GM13977 (cell line): ENCODE measurements around the gene PXDN.

Source experiments
- DNase-seq: peaks from one replicate; pipeline ENCODE4 v3.0.0; 2012; ENCODE audit warnings: low spot score
- CTCF ChIP-seq: IDR thresholded peaks from 2 replicates; pipeline ENCODE4 v1.5.1; 2012; ENCODE audit warnings: mild to moderate bottlenecking, control low read depth; ENCODE audit not compliant: insufficient read depth; ENCODE audit errors: extremely low read depth, missing control alignments
- in situ Hi-C: fragments of 300-500 bp; cut with MboI; formaldehyde crosslinking; loops from one replicate; pipeline ENCODE4 v1.12.0; 2022; ENCODE audit warnings: low sequenced_read_pairs, low pct_unique_long_range_greater_than_20kb, mixed read lengths, inconsistent platforms; ENCODE audit not compliant: unreplicated experiment

Gene PXDN

DNA sequence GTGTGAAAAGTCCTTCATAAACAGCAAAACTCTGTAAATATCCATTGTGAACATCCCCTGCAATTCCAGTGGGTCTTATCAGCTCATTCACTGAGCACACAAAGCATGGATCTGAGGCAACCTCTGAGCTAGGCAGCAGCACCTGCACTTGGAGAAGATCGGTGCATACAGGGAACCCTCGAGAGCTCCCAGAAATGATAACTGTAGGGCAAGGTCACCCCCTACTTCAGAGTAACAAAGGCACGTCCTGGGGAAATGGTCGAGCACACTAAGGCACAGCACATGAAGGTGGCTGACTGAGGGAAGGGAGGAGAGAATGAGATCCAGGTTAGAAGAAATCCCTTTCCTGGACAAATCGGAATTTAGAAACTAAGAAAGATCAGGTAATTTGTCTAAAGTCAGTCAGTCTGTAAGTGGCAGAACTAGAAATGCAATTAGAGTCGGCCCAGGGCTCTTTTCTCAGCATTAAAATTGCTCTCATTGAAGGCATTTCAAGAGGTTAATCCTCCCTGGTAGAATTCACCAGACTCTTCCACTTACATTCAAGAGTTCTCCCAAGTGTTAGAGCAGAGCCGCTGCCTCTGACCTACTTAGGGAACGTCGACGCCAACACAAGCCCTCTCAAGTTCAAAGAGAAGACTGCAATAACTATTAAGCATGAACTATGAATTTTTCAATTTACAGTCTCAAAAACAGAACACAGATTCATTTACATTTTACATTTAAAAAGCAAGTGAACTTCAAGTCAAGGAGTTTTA lies 45.9 kb downstream of the PXDN start:
- DNase-seq, result no peak
- no peak for TF ChIP-seq CTCF
- in situ Hi-C loops, result no loop called here

DNA sequence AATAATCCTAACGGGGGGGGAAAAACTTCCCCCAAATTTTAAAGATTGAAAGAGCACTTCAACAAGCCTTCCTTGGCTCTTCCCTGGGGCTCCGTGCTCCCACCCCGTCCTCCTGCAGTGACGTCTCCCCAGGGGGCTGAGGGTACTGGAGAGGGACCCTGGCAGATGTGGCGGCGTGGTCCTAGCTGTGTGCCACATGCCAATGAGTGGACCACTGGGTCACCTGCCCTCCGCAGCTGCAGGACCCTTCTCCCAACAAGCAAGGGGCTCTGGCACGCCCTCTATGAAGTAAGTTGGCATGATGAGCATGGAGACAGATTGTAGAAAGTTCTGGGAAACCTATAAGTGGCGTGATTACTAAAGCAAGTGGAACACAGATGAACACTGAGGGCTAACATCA lies 46.7 kb downstream of the PXDN start:
- DNase-seq, result no peak
- in situ Hi-C loops, result no loop called here
- TF ChIP-seq CTCF, result no peak

DNA sequence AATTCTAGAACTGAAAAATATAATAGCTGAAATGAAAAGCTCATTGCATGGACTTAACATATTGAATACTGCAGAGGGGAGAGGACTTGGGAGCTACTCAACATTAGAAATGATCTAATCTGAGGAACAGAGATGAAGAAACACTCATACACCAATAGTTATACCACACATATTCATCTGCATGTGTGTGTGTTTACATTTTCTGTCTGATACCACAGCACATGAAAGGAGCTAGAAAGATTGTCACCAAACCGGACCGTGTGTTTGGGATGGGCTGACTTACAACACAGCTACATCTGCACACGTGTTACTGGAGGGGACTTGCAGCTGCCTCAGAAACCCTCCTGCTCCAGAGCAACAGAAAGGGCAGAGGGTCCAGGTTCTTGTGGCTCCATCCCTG lies 47.8 kb downstream of the PXDN start:
- in situ Hi-C loops, result no loop called here
- DNase-seq, result no peak
- TF ChIP-seq CTCF, result no peak

- in situ Hi-C loops, result no loop called here
- no peak for TF ChIP-seq CTCF
- DNase-seq, result no peak
Measured at GRCh38 chr2:1694371-1695271, 49.7 kb downstream of the PXDN start.

DNA sequence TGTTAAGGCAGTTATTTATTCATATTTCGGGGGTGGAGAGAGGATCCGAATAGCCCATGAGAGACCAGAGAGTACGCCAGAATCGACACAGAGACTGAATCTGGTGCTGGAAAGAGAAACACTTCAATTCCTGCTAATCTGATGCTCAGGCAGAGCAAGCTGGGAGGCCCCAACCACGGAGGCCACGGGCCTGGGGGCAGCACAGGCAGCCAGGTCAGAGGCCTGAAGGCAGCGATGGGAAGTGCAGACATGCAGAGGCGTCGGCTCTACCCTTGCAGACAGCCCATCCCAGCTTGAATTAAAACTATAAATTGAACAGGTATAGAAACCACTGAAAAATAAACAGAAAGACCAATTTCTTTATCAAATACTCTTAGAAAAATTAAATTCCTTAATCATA lies 50.6 kb downstream of the PXDN start:
- no peak for DNase-seq
- no peak for TF ChIP-seq CTCF
- in situ Hi-C loops, result no loop called here

GRCh38 chr2:1692342-1692741 lies 52.0 kb downstream of the PXDN start:
- TF ChIP-seq CTCF, result no peak
- in situ Hi-C loops, result no loop called here
- DNase-seq, result no peak
